Osteoblast (primary cell): ENCODE results near the gene TSPAN5. TPM values are rescaled to one million over a fixed set of nuclear protein-coding genes. Genes with fewer than 3 reads are reported as not detected.

Experiments used
- DNase-seq: peaks from one replicate; pipeline ENCODE4 v3.0.0; 2011; ENCODE audit warnings: low spot score, mixed read lengths; ENCODE audit not compliant: insufficient read length; ENCODE audit errors: missing footprints
- H2AFZ ChIP-seq: 2 replicates; pipeline ENCODE4 v1.6.0; 2011; ENCODE audit warnings: mild to moderate bottlenecking, low read length
- H3K27ac ChIP-seq: 2 replicates; pipeline ENCODE4 v1.5.1; 2011; ENCODE audit warnings: mild to moderate bottlenecking, low read depth, low read length, moderate library complexity
- H3K27me3 ChIP-seq: 2 replicates; pipeline ENCODE4 v1.6.0; 2012; ENCODE audit warnings: mild to moderate bottlenecking, control low read depth, inconsistent platforms, low read length, moderate library complexity; ENCODE audit not compliant: insufficient read depth
- H3K36me3 ChIP-seq: 2 replicates; pipeline ENCODE4 v1.5.1; 2011; ENCODE audit warnings: mild to moderate bottlenecking, low read length, control low read depth, moderate library complexity; ENCODE audit not compliant: insufficient read depth
- H3K4me1 ChIP-seq: 2 replicates; pipeline ENCODE4 v1.5.1; 2011; ENCODE audit warnings: mild to moderate bottlenecking, low read length, control low read depth, moderate library complexity; ENCODE audit not compliant: insufficient read depth
- H3K4me2 ChIP-seq: 2 replicates; pipeline ENCODE4 v1.6.0; 2011; ENCODE audit warnings: mild to moderate bottlenecking, low read length; ENCODE audit not compliant: insufficient read depth
- H3K4me3 ChIP-seq: fragments of 200-600 bp; sonication (generic); 3 replicates; pipeline ENCODE4 v1.5.1; 2012; ENCODE audit warnings: mild to moderate bottlenecking, low read length, inconsistent platforms; ENCODE audit not compliant: insufficient read depth
- H3K79me2 ChIP-seq: 2 replicates; pipeline ENCODE4 v1.6.0; 2012; ENCODE audit warnings: mild to moderate bottlenecking, low read length, control low read depth, inconsistent platforms; ENCODE audit not compliant: insufficient read depth
- H3K9me3 ChIP-seq: 2 replicates; pipeline ENCODE4 v1.5.1; 2011; ENCODE audit warnings: low read depth, low read length, control low read depth
- H4K20me1 ChIP-seq: 2 replicates; pipeline ENCODE4 v1.6.0; 2012; ENCODE audit warnings: mild to moderate bottlenecking, low read length, control low read depth; ENCODE audit not compliant: insufficient read depth
- CTCF ChIP-seq: IDR thresholded peaks from 2 replicates; pipeline ENCODE4 v1.5.1; 2011; ENCODE audit warnings: mild to moderate bottlenecking, low read depth, low read length, moderate library complexity; ENCODE audit errors: extremely low read depth
- total RNA-seq: library from RNA; depleted of rRNA; stranded (reverse); fragments of >200 nt; gene quantifications from 2 replicates; pipeline ENCODE4 v1.2.3, GENCODE V29; 2012

Gene TSPAN5
- total RNA-seq, 1 donor = 36.9 TPM

GRCh38 chr4:98567611-98568010, 90.8 kb downstream of the TSPAN5 start:
- Histone ChIP-seq H3K79me2 (peaks cover 88% of the 10 kb centered on the region), H3K27ac (no peak overlapping the region), H3K4me2 (no peak overlapping the region), H3K4me1 (peaks cover 17% of the 10 kb centered on the region), H3K36me3 (no peaks in the 10 kb centered on the region), H3K9me3 (no peaks in the 10 kb centered on the region), H4K20me1 (no peaks in the 10 kb centered on the region), H2AFZ (no peak overlapping the region), H3K4me3 (no peak overlapping the region), H3K27me3 (no peaks in the 10 kb centered on the region)
- no peak for TF ChIP-seq CTCF
- DNase-seq = no peak

GRCh38 chr4:98566361-98567008, 91.9 kb downstream of the TSPAN5 start:
- DNase-seq = no peak
- no peak for TF ChIP-seq CTCF
- H2AFZ ChIP-seq = no peak overlapping the region

GRCh38 chr4:98565681-98566301, 92.6 kb downstream of the TSPAN5 start:
- Histone ChIP-seq H3K4me3 (no peak overlapping the region), H4K20me1 (no peaks in the 10 kb centered on the region), H3K4me2 (no peak overlapping the region), H3K27me3 (no peaks in the 10 kb centered on the region), H3K79me2 (peaks cover 92% of the 10 kb centered on the region), H2AFZ (no peak overlapping the region), H3K36me3 (no peaks in the 10 kb centered on the region), H3K27ac (no peak overlapping the region), H3K4me1 (peaks cover 13% of the 10 kb centered on the region), H3K9me3 (no peaks in the 10 kb centered on the region)
- no peak for DNase-seq
- TF ChIP-seq CTCF = no peak

More at GRCh38 chr4:98566361-98567008, 91.9 kb downstream of the TSPAN5 start:
- no peak overlapping the region for H3K4me3 ChIP-seq
- no peaks in the 10 kb centered on the region for H3K36me3 ChIP-seq
- peaks cover 15% of the 10 kb centered on the region for H3K4me1 ChIP-seq
- no peak overlapping the region for H3K4me2 ChIP-seq
- H3K9me3 ChIP-seq = no peaks in the 10 kb centered on the region
- peaks cover 89% of the 10 kb centered on the region for H3K79me2 ChIP-seq
- H3K27me3 ChIP-seq = no peaks in the 10 kb centered on the region
- H4K20me1 ChIP-seq = no peaks in the 10 kb centered on the region
- no peak overlapping the region for H3K27ac ChIP-seq

GRCh38 chr4:98564852-98565251, 93.6 kb downstream of the TSPAN5 start:
- Histone ChIP-seq H3K4me2 (no peak overlapping the region), H3K79me2 (peaks cover 90% of the 10 kb centered on the region), H4K20me1 (no peaks in the 10 kb centered on the region), H3K4me1 (peaks cover 5% of the 10 kb centered on the region), H3K4me3 (no peak overlapping the region), H3K27ac (no peak overlapping the region), H3K36me3 (no peaks in the 10 kb centered on the region), H2AFZ (no peak overlapping the region), H3K9me3 (no peaks in the 10 kb centered on the region), H3K27me3 (no peaks in the 10 kb centered on the region)
- TF ChIP-seq CTCF = no peak
- DNase-seq = no peak
